D341Med (cell line): ENCODE results near the gene CELF1.
"Not testable (repeated sequence)": the region's sequence is repeated elsewhere in the genome, so short reads cannot be mapped to it uniquely, and the experiment has no call there.

ENCODE experiments used
- DNase-seq: peaks from one replicate; pipeline ENCODE4 v3.0.0; 2012; ENCODE audit warnings: low spot score

Gene CELF1

GRCh38 chr11:47538741-47539565 is 14.0 kb downstream of the CELF1 start:
- DNase-seq = no peak

DNA sequence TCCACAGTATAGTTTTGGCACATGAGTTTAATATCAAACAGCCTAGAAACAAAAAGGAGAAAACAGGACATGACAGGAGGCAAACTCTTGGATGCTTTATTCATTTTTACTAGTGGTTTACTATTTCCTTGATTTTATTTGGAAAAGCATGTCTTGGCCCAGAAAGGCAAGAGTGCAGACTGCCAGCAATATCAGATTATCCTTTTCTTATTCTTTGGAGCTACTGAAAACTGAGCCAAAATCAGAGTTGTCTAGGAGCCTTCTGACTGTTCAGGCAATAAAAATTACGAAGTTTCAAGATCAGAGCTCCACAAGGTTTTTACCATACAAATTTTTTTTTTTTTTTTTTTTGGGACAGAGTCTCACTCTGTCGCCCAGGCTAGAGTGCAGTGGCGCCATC is 16.0 kb downstream of the CELF1 start:
- DNase-seq = no peak

DNA sequence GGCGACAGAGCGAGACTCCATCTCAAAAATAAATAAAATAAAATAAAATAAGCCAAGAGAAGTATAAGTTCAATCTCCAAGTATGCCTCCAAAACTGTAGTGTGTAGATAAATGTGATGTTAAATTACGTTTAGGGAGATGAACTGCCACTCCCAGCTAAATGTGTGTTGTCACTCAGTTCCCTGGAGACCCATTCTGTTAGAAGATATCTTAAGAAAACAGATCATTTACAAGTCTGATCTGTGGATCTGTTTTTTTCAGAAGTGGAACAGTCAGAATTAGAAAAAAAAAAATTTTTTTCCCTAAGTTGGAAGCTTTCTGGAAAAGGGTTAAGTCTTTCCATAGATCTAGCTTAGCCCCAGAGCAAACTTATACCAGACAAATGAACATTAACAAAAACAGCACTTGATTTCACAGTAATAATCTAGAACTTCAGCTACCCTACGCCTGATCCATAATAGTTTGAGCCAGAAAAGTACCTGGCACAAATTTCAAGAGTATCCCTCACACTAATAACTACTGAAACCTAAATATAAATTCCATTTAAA is 18.2 kb downstream of the CELF1 start:
- DNase-seq = no peak

GRCh38 chr11:47533690-47534151 is 19.2 kb downstream of the CELF1 start:
- no peak for DNase-seq

DNA sequence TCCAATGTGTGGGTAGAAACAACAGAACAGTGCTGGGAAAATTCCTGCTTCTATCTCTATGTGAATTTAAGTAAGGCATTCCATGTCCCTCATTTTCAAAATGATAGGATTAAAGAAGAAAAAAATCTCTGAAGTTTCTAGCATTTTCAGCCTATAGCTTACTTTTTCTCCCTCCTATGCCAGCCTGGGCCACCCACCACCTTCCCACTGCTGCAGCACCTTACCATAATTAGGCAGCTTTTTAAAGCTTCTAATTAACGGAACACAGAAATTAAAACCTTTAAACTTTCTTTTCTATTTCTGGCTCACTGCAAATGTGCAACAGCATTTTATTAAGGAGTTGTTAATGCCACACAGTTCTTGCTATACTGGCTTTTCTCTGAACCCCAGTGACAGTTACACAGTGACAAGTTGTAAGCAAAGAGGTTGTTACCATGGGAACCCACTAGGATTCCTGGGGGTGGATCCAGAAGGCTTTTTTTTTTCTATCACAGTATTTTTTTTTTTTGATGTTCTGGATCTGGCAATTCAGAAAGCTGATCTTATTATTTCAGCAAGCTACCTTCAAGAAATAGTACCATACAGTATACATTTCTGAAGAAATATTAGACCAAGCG is 20.2 kb downstream of the CELF1 start:
- no peak for DNase-seq

DNA sequence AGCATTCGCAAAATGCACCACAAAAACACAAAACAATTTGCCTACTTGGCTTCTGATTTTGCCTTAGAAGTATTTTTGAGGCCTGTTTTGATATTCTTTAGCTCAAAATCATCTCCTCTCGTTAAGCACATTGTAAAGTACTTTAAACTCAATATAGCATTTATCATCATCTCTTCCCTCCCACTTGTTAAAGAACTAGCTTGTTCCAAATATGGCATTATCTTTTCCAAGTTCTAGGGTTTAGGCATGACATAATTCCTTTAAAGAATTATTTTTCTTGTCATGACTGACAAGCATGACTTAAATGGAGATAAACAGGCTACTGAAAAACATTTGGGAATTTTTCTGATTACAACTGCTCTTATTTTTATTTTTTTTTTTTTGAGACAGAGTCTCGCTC is 21.3 kb downstream of the CELF1 start:
- DNase-seq = no peak

DNA sequence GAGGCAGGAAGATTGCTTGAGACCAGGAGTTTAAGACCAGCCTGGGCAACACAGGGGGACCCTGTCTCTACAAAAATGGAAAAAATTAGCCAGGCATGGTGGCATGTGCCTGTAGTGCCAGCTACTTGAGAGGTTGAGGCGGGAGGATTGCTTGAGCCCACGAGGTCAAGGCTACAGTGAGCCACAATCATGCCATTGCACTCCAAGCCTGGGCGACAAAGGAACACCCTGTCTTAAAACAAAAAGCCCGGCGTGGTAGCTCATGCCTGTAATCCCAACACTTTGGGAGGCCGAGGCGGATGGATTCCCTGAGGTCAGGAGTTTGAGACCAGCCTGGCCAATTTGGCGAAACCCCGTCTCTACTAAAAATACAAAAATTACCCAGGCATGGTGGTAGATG is 22.2 kb downstream of the CELF1 start:
- not testable (repeated sequence) for DNase-seq

DNA sequence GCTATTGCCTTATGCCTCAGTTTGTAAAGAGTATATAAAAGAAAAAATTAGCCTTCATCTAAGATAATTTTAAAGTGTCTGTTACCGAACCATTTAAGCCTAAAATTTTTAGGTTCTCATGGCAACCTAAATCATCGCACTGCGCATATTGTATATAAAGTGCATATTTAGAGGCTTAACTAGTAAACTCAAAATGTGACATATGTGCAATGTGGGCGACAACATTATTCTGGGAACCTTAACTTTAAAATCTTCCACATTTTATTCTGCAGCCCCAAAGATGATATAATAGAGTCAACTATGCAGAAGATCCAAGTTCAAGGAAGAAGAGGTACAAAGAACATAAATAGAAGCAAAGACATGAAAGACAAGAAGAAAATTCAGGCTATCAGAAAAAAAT is 23.0 kb downstream of the CELF1 start:
- no peak for DNase-seq

DNA sequence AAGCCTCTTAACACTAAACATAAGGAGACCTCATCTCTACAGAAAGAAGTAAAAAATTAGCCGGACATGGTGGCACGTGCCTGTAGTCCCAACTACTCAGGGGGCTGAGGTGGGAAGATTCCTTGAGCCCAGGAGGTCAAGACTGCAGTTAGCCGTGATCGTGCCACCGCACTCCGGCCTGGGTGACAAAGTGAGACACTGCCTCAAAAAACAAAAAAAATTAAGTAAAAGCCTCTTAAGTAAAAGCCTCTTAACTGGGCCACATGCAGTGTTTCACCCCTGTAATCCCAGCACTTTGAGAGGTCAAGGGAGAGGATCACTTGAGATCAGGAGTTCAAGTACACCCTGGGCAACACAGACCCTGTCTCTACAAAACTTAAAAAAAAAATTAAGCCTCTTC is 25.7 kb downstream of the CELF1 start:
- DNase-seq = no peak

- not testable (repeated sequence) for DNase-seq
These were observed 26.9 kb downstream of the CELF1 start for GRCh38 chr11:47526032-47526431.

DNA sequence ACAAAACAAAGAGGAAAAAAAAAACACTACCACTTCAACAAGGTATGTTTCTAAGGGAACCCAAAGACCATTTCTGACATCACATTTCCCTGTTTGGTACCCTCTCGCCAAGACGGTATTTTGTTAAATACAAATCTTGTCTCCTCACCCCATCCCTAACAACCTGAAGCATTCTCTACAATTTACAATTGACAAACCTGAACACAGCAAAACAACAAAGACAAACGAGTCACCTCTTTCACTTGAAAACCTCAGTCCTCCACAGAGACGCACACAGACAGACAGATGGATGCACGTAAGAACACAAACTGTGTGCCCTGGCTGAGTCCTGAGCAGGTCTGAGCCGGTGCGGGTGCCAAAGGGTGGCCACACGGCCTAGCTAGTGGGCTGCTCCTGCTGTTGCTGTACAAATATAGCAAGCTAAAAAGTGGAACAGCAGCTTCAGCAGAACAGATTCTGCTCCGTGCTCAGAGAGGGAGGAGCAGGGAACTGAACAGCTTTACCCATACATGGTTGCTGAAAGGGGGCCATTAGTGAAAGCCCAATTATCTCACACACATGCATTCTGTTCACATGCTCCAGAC is 28.5 kb downstream of the CELF1 start:
- peak; percentile 49 for DNase-seq

DNA sequence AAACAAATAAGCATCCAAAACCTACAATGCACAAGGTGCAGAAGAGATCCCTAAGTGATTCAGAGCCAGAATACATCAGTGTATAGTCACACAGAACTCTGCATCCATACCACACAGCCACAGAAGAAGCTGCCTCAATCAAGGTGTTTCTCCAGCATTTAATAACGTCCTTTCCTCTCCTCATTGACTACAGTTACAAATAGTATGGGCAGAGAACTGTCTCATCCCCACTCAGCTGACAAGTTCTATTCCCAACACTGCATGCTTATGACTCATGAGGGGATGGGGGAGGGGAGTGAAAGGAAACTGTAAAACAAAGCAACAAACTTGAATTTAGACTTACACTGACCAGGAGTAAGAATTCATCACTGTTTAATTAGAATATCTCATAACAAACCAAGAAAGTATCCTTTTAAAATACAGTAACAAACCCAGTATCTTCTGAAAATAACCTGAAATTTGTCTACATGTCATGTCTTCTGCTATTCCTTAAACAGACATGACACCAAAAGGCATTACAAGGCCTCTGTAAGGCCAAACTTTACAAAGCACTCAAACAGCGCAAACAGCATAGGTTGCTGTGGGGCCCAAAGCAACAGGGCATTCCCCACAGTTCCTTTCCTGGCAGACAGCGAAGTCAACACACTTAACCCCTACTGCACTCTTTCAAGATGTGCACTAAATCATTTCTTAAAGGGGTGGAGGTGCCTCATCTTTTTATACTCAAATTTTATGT is 29.3 kb downstream of the CELF1 start:
- DNase-seq = no peak

DNA sequence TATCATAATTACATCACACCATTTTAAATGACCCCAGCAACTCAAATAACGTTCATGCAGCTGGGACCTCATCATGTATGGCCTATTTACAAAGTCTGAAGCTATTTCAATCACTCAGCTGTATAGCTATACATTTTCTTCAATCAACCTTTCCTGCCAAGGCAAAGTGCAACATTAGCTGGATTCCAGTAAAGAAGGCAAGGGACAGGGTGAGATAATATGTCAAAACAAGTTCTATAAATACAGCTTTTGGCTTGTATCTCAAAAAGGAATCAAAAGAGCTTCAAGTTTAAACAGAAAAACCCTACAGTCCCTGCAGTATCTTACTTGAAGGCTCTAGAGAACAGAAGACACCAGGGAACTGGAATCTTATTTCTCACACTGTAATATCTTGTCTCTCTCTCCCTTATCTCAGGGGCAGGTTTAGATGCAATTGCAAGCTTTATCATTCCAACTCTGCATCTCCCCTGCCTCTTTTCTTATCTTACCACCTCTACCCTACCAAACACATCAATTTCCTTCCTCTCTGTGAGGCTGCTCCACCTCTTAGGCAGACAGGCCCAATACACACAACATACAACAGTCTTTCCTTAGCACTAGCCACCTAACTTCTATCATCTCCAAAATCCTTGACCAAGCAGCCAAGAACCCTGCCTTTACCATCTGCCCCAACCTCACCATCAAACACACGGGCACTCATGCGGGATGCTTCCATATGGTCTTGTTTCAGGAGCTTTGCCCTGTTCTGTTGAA is 34.5 kb downstream of the CELF1 start:
- DNase-seq = no peak

GRCh38 chr11:47516984-47517853 is 35.7 kb downstream of the CELF1 start:
- no peak for DNase-seq

DNA sequence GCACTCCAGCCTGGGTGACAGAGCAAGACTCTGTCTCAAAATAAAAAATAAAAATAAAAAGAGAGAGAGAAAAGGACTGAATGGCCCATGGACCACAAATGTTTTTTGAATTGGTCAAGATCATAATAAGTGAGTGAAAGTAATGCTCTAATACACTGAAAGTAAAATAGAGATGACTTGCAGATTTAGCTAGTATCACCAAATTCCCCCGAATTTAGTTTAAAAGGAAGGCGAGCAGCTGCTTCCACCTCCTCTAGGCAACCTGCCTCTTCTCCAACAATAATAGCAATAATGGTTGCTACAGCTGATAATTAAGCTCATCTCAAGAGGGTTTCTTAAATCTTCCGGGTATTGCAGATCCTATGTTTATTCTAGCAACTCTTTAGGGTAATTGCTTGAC is 36.8 kb downstream of the CELF1 start:
- peak; percentile 37 for DNase-seq

DNA sequence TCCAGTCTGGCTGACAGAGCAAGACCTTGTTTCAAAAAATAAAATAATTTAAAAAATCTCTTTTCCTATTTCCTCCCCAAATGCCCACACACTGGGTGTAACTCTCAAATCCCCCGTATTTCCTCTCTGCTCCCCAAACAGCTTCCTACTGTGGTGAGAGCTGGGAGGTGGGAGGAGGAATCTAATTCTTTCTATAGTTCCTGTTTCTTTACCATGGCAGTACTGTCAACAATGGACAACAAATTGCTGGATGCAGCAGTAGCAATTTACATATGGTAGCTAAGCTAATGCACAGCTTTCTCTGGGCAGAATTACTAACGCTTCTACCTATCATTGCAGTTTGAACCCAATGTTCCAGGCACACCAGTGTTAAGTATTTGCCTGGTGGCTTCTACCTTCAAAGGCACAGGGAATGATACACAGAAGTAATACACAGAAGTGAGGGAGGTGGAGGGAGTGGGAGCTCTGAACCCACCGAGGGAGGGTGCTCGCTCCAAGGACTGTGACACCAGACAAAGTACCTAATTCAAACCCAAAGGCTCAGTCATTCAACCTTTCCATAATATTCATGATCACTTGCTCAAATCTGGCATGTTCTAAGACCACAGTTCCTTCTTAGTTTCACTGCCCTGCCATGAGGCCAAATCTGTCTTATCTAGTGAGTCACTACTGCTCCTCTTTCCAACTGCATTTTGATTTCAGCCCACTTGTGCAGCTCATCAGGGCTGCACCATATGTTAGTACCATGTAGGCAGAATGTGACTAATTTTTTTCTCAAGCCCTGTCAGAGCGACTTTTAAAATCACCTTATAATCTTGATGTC is 37.9 kb downstream of the CELF1 start:
- DNase-seq = no peak

- no peak for DNase-seq
These were observed 40.2 kb downstream of the CELF1 start for GRCh38 chr11:47512701-47513100.

- no peak for DNase-seq
These were observed 41.0 kb downstream of the CELF1 start for GRCh38 chr11:47511917-47512316.

DNA sequence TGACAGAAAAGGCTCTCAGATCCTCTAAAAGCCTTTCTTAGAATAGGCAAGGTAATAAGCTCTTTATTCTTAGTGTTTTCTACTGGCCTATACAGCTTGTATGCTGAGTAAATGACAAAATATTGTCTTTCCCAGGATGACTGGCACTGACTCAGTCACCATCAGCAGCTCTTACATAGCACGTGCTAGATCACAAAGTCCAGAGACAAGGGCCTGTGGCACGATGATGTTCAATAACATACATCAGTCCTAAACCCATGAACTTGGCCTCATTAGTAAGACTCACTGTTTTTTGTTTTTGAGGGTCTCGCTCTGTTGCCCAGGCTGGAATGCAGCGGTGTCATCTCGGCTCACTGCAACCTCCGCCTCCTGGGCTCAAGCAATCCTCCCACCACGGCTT is 42.7 kb downstream of the CELF1 start:
- DNase-seq = no peak

DNA sequence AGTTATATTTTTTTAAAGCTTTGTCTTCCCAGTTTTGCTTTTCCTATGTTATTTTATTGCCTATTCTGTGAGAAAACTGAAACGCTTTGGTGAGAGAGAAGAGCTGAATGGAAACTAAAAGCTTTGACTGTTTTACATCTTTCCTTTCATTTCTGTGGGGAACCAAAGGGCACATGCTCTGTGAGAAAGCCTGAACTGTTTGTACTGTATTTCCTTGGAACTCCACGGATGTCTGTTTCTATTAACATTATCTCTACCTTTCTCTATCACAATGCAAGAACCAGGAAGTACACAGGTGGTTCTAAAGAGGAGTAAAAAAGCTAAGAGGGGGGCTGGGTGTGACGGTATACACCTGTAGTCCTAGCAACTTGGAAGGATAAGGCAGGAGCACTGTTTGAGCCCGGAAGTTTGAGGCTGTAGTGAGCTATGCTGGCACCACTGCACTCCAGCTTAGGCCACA is 43.8 kb downstream of the CELF1 start:
- DNase-seq = no peak
